Measurements from ENCODE around the gene ADGRG3.

ADGRG3 gene

GRCh38 chr16:57630931-57631845 lies 36.9 kb upstream of the ADGRG3 start:
- DNase-seq (ENCODE audit: low spot score): no peak

- no peak for DNase-seq (ENCODE audit: low spot score)
Observed at GRCh38 chr16:57632568-57632967, 35.5 kb upstream of the ADGRG3 start.

DNA sequence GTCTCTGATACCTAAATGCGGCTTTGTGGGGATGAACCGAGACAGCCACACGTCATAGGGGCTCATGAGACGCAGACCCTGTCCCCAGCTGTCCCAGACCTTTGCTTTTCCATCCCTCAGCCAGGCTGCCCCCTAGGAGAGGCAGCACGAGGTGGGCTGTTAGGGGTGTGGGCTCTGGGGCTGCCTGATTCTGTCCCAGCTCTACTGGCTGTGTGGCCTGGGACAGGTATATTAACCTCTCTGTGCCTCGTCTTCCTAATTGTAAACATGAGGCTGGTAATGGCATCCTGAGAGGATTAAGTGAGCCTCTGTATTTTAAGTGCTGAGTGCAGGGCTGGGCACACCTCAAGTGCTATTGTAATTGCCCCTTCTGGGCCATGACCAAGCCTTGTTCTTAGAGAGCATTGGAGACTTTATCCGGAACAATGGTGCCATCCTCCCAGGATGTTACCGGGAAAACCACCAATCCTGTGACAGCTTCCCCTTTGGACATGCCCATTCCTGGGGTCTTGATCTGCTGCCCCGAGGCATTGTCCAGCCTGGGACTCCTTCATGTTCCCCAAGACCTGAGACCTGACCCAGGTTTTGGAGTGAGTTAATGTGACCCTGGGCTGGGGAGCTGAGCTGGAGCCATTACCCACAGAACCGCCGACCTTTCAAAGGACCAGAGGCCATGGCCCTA lies 34.6 kb upstream of the ADGRG3 start:
- no peak for DNase-seq (ENCODE audit: low spot score)

- peak; percentile 58 for DNase-seq (ENCODE audit: low spot score)
Observed at GRCh38 chr16:57634171-57634570, 33.9 kb upstream of the ADGRG3 start.

DNA sequence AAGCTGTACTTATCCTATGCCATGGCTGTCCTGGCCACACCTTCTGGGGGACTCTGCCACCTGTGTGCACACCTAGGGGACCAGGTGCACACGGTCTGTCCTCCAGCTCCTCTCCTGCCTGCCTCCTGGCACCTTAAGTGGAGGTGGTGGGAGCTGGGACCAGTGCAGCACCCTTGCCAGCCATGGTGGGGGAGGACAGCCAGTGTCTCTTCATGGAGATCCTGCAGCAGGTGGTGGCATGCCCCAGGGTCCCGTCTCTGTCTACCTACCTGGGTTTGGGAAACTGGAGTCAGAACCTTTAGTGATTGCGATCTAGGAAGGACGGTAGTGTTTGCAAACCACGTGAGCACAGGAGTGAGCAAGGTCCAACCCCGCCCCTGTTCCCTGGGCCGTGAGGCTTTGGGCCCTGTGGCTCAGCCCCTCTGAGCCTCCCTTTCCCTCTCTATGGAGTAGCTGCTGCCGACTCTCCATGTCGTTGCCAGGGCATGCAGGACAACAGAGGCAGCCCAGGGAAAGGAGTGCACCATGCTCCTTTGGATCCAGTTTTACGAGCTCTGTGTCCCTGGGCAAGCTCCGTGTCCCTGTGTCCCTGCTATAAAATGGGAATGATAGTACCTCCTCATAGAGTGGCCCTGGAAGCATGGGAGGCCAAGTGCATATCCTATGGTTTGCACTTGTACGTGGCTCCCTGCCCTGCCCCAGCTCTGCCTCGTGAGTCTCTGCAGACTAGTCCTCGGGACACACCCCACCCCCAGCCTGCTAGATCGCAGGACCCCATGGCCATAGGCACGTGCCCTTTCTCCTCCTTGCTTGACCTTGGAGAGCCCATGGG lies 32.6 kb upstream of the ADGRG3 start:
- no peak for DNase-seq (ENCODE audit: low spot score)

GRCh38 chr16:57636184-57636583 lies 31.9 kb upstream of the ADGRG3 start:
- DNase-seq (ENCODE audit: low spot score): no peak

- no peak for DNase-seq (ENCODE audit: low spot score)
Observed at GRCh38 chr16:57637020-57637419, 31.1 kb upstream of the ADGRG3 start.

GRCh38 chr16:57637424-57637823 lies 30.7 kb upstream of the ADGRG3 start:
- DNase-seq (ENCODE audit: low spot score): no peak

- DNase-seq (ENCODE audit: low spot score): no peak
Observed at GRCh38 chr16:57637965-57638364, 30.1 kb upstream of the ADGRG3 start.

- no peak for DNase-seq (ENCODE audit: low spot score)
Observed at GRCh38 chr16:57638381-57638780, 29.7 kb upstream of the ADGRG3 start.

DNA sequence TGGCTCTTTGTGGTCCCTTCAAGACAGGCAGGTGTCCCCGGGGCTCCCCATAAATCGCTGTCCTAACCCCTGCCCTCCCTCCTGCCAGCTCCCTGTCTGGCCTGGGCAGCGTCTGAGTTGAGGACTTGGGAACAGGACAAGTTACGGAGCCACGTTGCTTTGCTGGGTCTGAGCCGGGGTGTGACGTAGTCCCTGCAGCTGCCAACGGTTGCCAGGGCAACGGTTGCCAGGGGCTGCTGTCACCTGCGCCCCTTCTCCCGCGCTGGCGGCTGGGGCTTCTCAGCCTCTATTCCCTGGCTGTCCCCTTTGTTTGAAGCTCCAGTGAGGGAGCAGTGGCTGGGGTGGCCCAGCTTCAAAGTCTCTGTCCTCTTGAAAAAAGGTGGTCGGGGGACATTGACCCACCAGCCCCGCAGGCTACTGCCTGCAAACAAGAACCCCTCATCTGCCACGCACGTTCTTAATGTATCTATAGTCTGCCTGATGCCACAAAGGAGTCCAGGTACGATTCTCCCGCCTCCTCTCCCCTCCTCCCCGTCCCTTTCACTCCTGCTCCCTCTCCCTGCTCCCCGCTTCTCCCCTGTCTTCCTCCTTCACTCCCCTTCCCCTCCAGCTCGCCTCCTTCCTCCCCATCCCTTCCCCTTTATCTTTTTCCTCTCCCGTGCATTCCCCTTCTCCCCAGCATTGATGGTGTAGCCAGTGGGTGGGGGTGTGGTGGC lies 28.8 kb upstream of the ADGRG3 start:
- DNase-seq (ENCODE audit: low spot score): peak; percentile 19

- DNase-seq (ENCODE audit: low spot score): no peak
Observed at GRCh38 chr16:57640185-57640584, 27.9 kb upstream of the ADGRG3 start.

GRCh38 chr16:57640612-57641011 lies 27.5 kb upstream of the ADGRG3 start:
- DNase-seq (ENCODE audit: low spot score): no peak

DNA sequence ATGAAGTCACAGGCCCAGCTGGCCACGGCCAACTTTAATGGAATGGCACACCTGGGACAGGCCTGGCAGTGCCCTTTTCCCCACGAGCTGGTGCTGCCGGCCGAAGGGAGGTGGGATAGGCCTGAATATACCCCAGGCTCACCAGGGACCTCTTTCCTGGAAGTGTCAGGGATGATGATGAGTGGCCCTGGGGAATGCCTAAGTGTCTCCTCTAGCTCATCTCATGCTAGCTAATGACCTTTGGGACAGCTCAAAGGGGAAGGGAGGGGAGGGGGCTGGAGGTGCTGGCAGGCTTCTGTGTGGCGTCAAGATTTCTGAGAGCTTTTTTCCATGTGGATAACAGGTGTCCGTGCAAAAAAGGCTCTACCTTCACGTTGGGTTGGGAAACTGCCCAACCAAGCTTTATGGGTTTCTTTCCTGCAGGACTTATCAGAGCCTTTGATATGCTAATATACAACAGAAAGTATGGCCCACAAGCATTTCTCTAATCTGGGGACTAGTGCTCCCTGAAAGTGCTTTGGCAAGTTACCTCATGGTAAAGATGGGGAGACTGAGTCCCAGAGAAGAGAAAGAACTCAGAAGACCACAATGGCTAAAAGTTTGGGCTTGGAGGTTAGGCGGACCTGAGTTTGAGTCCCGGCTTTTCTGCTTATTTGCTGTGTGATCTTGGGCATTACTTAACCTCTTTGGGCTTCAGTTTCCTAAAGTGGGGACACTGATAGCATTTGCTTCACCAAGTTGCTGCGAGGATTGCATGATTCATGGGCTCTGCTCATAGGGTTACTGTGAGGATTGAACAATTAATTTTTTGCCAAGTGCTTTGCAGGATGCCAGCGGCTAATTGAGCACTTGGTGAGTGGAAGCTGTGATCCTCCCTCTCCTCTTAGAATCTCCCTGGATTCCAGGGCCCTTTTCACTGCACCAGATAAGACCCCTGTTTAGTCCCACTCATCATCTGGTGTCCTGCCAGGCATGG lies 25.7 kb upstream of the ADGRG3 start:
- no peak for DNase-seq (ENCODE audit: low spot score)

DNA sequence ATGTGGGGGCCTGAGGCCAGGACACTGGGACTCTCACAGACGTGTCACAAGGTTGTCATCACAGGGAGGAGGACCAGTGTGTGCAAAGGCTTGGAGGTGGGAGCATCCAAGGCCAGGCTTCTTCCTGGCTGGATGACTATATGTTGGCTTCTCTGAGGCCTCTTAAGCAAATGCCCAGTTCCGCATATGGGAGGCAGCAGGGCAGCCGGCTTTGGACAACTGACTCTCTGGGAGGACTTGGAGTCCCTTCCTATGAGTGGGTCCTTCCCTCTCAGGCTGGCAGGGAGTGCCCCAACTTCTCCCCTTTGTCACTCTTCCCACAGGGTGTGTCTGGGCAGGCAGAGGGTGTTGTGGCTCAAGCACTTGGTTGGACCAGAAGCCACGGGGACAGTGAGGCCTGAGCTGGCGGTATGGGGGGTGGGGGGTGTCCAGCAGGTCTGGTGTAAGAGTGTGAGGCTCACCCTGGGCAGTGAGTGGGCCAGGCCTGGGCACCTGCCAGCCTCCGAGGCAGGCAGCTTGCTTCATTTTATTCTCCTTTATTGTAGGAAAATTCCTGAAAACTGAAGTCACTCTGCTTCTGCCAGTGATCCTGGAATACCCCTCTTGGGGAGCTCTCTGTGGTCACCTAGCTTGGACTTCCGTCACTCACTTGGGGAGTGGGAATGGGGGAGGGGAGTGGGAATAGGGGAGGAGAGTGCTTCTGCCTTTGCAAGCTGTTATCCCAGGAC lies 24.8 kb upstream of the ADGRG3 start:
- peak; percentile 60 for DNase-seq (ENCODE audit: low spot score)

GRCh38 chr16:57643910-57644309 lies 24.2 kb upstream of the ADGRG3 start:
- no peak for DNase-seq (ENCODE audit: low spot score)

- DNase-seq (ENCODE audit: low spot score): no peak
Observed at GRCh38 chr16:57644383-57645014, 23.6 kb upstream of the ADGRG3 start.

GRCh38 chr16:57645169-57645568 lies 22.9 kb upstream of the ADGRG3 start:
- DNase-seq (ENCODE audit: low spot score): no peak

GRCh38 chr16:57645691-57646387 lies 22.3 kb upstream of the ADGRG3 start:
- DNase-seq (ENCODE audit: low spot score): peak; percentile 69
